Endothelial cell of umbilical vein (primary cell): Measurements from ENCODE around the gene CBX6.

Experiments
- POLR2A ChIP-seq: IDR thresholded peaks from 2 replicates; pipeline ENCODE4 v1.6.1; 2012; ENCODE audit warnings: low read depth, mild to moderate bottlenecking, control low read depth, low read length
- POLR2AphosphoS5 ChIP-seq: IDR thresholded peaks from 2 replicates; pipeline ENCODE4 v1.6.1; 2012; ENCODE audit warnings: low read depth, mild to moderate bottlenecking, control low read depth, low read length, moderate library complexity; ENCODE audit not compliant: insufficient read depth

DNA sequence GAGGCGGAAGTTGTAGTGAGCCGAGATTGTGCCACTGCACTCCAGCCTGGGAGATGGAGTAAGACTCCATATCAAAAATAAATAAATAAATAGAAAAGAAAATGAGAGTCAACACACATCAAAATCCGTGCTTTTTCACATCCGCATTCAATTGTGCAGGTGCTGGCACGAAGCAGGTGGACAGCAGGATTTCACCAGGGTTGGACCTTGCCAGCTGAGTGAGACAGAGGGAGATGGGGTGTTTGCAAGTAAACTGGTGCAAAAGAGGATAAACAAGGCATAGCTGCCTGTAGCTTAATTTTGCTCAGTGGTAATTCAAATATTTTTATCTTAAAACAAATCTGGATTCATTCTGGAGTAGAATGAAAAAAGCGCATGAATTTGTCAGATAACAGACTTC is 54.8 kb downstream of the CBX6 start:
- TF ChIP-seq POLR2AphosphoS5 (no peak), POLR2A (no peak)
